OCI-LY7 (cell line): ENCODE measurements around the gene CHRM3.

Experiments used
- EZH2phosphoT487 ChIP-seq: fragments of 200-600 bp; sonication (generic); IDR thresholded peaks from 2 replicates; pipeline ENCODE4 v1.6.1; 2018; ENCODE audit warnings: low read depth, borderline replicate concordance, mild to moderate bottlenecking, mixed run types, antibody characterized with exemption, low read length, moderate library complexity, mixed read lengths
- TF ChIP-seq, protein P1 (sequence below): fragments of 200-600 bp; sonication (generic); conservative IDR thresholded peaks from 2 replicates; pipeline ENCODE4 v1.5.1; 2014; ENCODE audit warnings: mild to moderate bottlenecking, antibody characterized with exemption, low read length, moderate library complexity, mixed read lengths

DNA sequence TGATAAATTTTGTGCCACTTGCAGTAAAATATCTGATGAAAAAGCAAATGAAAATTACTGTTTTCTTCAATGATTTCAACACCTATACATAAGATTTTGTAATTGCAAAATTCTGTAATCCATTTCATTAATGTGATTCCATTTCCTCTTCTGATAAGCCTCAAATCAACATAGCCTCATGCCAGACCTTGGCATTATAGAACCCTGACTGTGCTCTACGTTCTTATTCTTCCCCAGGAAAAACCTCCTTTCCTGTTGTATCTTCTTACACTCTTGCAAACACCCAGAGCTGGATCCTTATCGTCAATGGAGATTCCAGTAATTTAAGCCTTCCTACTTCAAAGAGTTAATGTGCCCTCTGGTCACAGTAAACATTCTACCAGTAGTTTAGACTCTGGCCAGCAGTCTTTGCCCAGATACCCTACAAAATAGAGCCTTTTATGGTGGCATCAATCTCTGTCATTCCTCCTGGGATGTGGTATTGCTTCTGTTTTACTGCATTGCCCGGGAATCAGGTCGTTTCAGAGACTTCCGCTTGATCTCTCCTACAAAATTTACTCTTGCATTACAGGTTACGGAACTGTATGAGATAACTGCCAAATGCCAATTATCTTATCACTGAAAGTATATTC, 48.5 kb upstream of the CHRM3 start:
- TF ChIP-seq, protein P1, sequence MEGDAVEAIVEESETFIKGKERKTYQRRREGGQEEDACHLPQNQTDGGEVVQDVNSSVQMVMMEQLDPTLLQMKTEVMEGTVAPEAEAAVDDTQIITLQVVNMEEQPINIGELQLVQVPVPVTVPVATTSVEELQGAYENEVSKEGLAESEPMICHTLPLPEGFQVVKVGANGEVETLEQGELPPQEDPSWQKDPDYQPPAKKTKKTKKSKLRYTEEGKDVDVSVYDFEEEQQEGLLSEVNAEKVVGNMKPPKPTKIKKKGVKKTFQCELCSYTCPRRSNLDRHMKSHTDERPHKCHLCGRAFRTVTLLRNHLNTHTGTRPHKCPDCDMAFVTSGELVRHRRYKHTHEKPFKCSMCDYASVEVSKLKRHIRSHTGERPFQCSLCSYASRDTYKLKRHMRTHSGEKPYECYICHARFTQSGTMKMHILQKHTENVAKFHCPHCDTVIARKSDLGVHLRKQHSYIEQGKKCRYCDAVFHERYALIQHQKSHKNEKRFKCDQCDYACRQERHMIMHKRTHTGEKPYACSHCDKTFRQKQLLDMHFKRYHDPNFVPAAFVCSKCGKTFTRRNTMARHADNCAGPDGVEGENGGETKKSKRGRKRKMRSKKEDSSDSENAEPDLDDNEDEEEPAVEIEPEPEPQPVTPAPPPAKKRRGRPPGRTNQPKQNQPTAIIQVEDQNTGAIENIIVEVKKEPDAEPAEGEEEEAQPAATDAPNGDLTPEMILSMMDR, result no peak
- TF ChIP-seq EZH2phosphoT487, result no peak
